Dermis microvascular lymphatic vessel endothelial cell (primary cell): Measurements from ENCODE around the gene COX8A. TPM values are rescaled to one million over a fixed set of nuclear protein-coding genes. Genes with fewer than 3 reads are reported as not detected.
A peak's percentile ranks its signal among the peaks of the same experiment; 100 is the strongest.

Source experiments
- DNase-seq, 2 donors: peaks; one replicate each; pipeline versions ENCODE4 v3.0.0 to v3.0.0-alpha.2; 2010; ENCODE audit warnings: low read depth in 2 of 2
- total RNA-seq: library from RNA; depleted of rRNA; stranded (reverse); fragments of >200 nt; gene quantifications from 2 replicates; pipeline ENCODE4 v1.2.1, GENCODE V29; 2014

COX8A gene
- total RNA-seq, 1 donor from 2014 or later = 328 TPM

- peak; percentile 31 to 64 for DNase-seq
Measured at GRCh38 chr11:64001484-64002420, 27.3 kb downstream of the COX8A start.

- DNase-seq = no peak
Measured at GRCh38 chr11:64003807-64004589, 29.6 kb downstream of the COX8A start.

- no peak for DNase-seq
Measured at GRCh38 chr11:64004590-64004984, 30.2 kb downstream of the COX8A start.

- no peak for DNase-seq
Measured at GRCh38 chr11:64005691-64006090, 31.3 kb downstream of the COX8A start.

- no peak for DNase-seq
Measured at GRCh38 chr11:64006398-64006797, 32.0 kb downstream of the COX8A start.

GRCh38 chr11:64007160-64007628 is 32.8 kb downstream of the COX8A start:
- DNase-seq = no peak

- DNase-seq = peak; percentile 36 to 59
Measured at GRCh38 chr11:64007629-64008282, 33.3 kb downstream of the COX8A start.

GRCh38 chr11:64008283-64008913 is 34.0 kb downstream of the COX8A start:
- DNase-seq = no peak

GRCh38 chr11:64008914-64009633 is 34.7 kb downstream of the COX8A start:
- DNase-seq = no peak

- DNase-seq = no peak
Measured at GRCh38 chr11:64009710-64010109, 35.3 kb downstream of the COX8A start.

GRCh38 chr11:64010783-64011182 is 36.4 kb downstream of the COX8A start:
- no peak for DNase-seq

- DNase-seq = no peak
Measured at GRCh38 chr11:64011371-64011770, 37.0 kb downstream of the COX8A start.

- DNase-seq = no peak
Measured at GRCh38 chr11:64013141-64013896, 38.9 kb downstream of the COX8A start.

GRCh38 chr11:64014356-64014755 is 39.9 kb downstream of the COX8A start:
- no peak for DNase-seq

- DNase-seq = no peak
Measured at GRCh38 chr11:64015510-64015909, 41.1 kb downstream of the COX8A start.

- no peak for DNase-seq
Measured at GRCh38 chr11:64015935-64016845, 41.8 kb downstream of the COX8A start.

- no peak for DNase-seq
Measured at GRCh38 chr11:64017945-64018224, 43.5 kb downstream of the COX8A start.

- DNase-seq = no peak
Measured at GRCh38 chr11:64018310-64018709, 43.9 kb downstream of the COX8A start.
